HG02798 (cell line): ENCODE measurements around the gene MAX.

ENCODE experiments used
- ATAC-seq: cut with Tn5 transposase; IDR thresholded peaks from one replicate; pipeline ENCODE4 v1.9.1; 2021; ENCODE audit warnings: mild to moderate bottlenecking; ENCODE audit not compliant: unreplicated experiment, poor library complexity

The MAX gene

DNA sequence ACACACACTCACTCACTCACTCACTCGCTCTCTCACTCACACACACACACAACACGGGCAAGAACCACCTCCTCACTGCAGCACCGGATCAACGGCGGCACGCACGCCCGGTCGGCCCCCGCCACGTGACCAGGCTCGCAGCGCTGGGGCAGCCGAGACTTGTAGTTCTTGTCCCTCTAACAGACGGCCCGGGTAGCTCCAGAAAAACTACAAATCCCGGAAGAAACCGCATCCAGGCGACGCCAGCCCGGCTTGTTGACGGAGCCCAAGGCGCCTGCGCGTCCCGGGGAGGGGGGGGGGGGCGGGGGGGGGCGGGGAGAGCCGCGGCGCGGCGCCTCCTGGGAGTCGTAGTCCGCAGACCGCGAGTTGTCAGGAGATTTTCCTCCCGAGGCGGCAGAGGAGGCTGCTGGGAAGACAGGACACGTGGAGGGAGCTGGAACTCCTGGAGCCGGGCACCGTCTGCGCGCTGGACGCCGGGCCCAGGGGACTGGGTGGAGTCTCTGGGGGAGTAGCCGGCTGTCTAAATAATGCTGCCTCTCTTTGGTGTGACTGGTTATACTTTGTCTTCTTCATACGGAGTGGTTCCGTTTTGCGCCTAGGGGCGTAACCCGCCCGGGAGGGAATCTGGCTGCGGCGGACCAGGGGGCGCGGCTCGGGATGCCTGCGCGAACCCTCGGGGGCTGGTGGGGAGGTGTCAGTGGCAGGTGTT is at the start of gene MAX:
Gene MAX, minus strand, starts transcription at position 77 of the 709 bp plus-strand sequence. CDS start 178 bp downstream, outside the sequence.
- ATAC-seq = peak; percentile 92

- no peak for ATAC-seq
Measured at GRCh38 chr14:65151609-65151956, 49.3 kb upstream of the MAX start.

GRCh38 chr14:65150898-65151608 is 48.7 kb upstream of the MAX start:
- ATAC-seq = no peak

DNA sequence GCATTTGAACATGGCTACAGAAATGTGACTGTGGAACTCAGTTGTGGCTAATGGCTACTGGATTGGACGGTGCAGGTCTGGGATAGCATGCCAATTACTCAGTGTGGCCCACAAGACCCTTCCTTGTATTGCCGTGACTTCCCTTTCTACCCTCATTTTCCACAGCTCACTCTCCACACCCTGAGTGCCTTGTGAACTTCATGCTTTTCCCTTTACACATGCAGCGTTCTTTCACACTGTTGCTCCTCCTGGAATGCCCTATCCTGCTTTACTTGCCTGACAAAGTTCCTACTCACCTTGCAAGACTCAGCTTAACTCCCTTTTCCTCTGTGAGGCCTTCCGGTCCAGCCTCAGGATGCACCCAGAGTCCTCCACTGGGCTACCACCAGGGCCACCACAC is 46.8 kb upstream of the MAX start:
- ATAC-seq = no peak

DNA sequence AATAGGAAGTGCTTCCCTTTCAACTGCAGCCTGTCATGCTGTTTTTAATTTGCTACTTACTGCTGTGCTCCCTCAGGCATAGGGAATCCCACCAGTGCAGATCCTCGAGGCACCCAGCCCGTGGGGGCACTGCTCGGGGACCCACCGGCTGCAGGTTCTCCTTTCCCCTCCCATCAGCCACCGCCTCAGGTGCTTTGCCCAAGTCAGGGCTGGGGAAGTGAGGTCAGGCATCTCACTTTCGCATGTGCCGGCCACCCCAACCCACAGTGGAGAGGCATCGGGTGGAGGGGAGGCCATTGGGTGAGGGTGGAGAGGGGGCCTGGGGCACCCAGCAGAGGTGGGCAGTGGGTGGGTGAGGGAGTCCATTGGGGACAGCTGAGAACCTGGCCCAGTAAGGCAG is 41.9 kb upstream of the MAX start:
- no peak for ATAC-seq

- no peak for ATAC-seq
Measured at GRCh38 chr14:65142914-65143625, 40.8 kb upstream of the MAX start.

DNA sequence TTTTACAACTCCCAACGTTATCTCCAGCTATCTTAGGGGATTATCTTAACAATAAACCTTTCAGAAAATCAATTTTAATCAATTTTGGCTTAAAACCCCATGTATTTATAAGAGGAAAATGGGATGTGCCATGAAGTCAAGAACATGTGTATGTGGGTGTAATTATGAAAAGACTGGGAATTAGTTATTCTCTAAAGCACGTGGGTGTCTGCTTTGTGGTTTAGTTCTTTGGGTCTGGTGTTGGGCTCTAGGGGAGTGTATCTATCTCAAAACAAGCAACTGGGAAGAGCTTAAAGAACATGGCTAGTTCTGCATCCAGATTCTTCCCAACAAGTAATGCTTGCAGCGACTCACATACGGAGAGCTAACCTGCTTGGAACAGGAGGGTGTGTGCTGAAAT is 40.1 kb upstream of the MAX start:
- no peak for ATAC-seq

DNA sequence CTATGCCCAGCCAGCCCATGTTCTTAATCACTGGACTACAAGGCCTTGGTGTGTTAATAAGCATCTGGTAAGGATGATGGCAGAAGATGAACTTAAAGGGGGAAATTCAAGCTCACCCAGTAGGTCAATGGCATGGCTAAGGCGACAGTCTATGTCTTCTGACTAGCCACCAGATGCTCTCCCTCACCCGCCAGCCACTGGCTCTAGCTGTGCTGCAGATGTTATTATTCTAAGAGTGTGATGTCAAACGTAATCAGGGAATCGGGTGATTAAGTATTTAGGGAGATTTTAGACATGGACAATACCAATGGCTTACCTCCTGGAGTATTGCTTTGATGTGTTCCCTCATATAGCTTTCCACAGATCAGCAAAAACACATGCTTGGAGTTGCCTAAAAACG is 39.2 kb upstream of the MAX start:
- ATAC-seq = no peak

GRCh38 chr14:65137648-65138307 is 35.5 kb upstream of the MAX start:
- no peak for ATAC-seq

GRCh38 chr14:65134651-65135579 is 32.6 kb upstream of the MAX start:
- no peak for ATAC-seq

DNA sequence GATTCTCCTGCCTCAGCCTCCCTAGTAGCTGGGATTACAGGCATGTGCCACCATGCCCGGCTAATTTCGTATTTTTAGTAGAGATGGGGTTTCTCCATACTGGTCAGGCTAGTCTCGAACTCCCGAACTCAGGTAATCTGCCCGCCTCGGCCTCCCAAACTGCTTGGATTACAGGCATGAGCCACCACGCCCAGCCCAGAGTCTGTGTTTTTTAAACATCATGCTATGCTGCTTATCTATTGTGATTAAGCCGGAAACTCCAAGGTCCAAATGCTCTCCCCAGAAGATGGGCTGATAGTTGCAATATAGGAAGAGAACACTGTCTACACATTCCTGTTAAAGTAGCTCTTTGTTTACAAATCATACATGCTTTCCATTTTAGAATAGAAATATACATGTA is 30.5 kb upstream of the MAX start:
- no peak for ATAC-seq

- no peak for ATAC-seq
Measured at GRCh38 chr14:65131301-65131701, 29.0 kb upstream of the MAX start.

DNA sequence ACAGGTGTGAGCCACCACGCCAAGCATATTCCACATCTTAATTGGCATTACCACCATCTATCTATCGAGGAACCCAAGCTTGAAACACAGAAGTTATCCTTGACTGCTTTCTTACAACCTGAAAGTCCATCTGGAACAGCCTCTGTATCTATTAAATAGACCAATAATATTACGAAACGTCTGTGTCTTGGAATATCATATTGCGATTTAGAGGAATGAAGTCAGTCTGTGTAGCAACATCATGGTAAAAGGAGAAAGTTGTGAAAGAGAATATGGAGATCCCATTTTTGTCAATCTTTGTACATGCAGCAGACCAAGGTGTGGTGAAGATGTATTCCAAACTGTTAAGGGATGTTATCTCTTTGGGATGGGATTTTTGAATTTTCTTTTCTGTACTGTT is 25.8 kb upstream of the MAX start:
- no peak for ATAC-seq

- ATAC-seq = no peak
Measured at GRCh38 chr14:65117769-65118745, 15.7 kb upstream of the MAX start.

GRCh38 chr14:65115615-65116014 is 13.3 kb upstream of the MAX start:
- no peak for ATAC-seq

GRCh38 chr14:65110525-65110924 is 8.2 kb upstream of the MAX start:
- no peak for ATAC-seq

DNA sequence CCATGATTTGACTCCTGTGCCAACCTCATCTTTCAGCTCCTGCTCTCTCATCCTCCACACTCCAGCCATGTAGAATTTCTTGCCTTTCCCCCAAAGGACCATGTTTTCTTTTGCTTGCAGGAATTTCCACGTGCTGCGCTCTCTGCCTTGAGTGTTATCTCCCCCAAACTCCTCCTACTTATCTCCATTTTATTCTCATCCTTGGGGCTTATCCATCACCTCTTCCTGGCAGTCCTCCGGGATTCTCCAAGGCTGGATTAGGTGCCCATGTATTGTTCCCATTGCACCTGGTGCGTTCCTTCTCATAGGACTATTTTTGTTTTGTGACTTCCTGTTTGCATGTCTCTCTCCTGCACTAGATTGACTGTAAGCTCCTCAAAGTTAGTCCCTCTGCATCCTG is 7.0 kb upstream of the MAX start:
- no peak for ATAC-seq

DNA sequence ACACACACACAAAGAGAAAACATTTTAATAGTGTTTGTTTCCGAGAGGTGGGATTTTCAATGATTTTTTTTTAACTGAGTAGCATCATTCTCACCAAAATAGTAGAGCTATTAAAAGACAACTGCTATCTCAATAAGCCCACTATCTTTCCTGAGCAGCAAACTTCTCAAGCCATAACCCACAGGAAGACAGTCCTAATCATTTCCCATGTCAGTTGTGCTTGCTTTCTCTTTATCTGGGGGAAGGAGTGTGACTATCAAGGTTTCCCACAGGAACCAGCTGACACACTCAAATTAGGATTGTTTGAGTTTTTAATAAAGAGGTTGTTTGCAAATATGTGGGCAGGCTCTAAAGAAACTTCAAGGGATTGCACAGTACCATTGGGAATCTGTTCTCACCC is 4.9 kb upstream of the MAX start:
- no peak for ATAC-seq

- no peak for ATAC-seq
Measured at GRCh38 chr14:65106736-65107135, 4.4 kb upstream of the MAX start.
